GM18520 (cell line): ENCODE results near the gene BIRC7.
A peak's percentile ranks its signal among the peaks of the same experiment; 100 is the strongest.

Source experiments
- ATAC-seq: cut with Tn5 transposase; IDR thresholded peaks from one replicate; pipeline ENCODE4 v1.9.1; 2021; ENCODE audit not compliant: unreplicated experiment

The BIRC7 gene

GRCh38 chr20:63262836-63263235, 27.1 kb downstream of the BIRC7 start:
- no peak for ATAC-seq

GRCh38 chr20:63264000-63264399, 28.3 kb downstream of the BIRC7 start:
- ATAC-seq, result no peak

GRCh38 chr20:63264519-63264918, 28.8 kb downstream of the BIRC7 start:
- ATAC-seq, result no peak

- no peak for ATAC-seq
Observed at GRCh38 chr20:63265891-63266515, 30.3 kb downstream of the BIRC7 start.

- no peak for ATAC-seq
Observed at GRCh38 chr20:63267691-63268090, 32.0 kb downstream of the BIRC7 start.

GRCh38 chr20:63268256-63268655, 32.6 kb downstream of the BIRC7 start:
- ATAC-seq, result no peak

- ATAC-seq, result no peak
Observed at GRCh38 chr20:63268671-63269439, 33.1 kb downstream of the BIRC7 start.

GRCh38 chr20:63269724-63270123, 34.0 kb downstream of the BIRC7 start:
- no peak for ATAC-seq

- no peak for ATAC-seq
Observed at GRCh38 chr20:63270606-63271325, 35.1 kb downstream of the BIRC7 start.

- ATAC-seq, result peak; percentile 81
Observed at GRCh38 chr20:63272105-63273058, 36.7 kb downstream of the BIRC7 start, which contains the start of gene ARFGAP1. Gene ARFGAP1 (plus strand): TSS chr20:63272813. CDS start chr20:63275581, 2,768 bp downstream.

GRCh38 chr20:63273059-63273579, 37.4 kb downstream of the BIRC7 start:
- no peak for ATAC-seq

GRCh38 chr20:63273635-63274380, 38.1 kb downstream of the BIRC7 start:
- ATAC-seq, result no peak

- no peak for ATAC-seq
Observed at GRCh38 chr20:63274381-63275228, 38.9 kb downstream of the BIRC7 start.

GRCh38 chr20:63275825-63276224, 40.1 kb downstream of the BIRC7 start:
- no peak for ATAC-seq

- no peak for ATAC-seq
Observed at GRCh38 chr20:63276956-63277355, 41.3 kb downstream of the BIRC7 start.

GRCh38 chr20:63277466-63278272, 42.0 kb downstream of the BIRC7 start:
- no peak for ATAC-seq

GRCh38 chr20:63278661-63279060, 43.0 kb downstream of the BIRC7 start:
- ATAC-seq, result no peak

- ATAC-seq, result no peak
Observed at GRCh38 chr20:63279931-63280330, 44.2 kb downstream of the BIRC7 start.
